SU-DHL-6 (cell line): ENCODE measurements around the gene ANKRD65.
"Not testable (repeated sequence)": the region's sequence is repeated elsewhere in the genome, so short reads cannot be mapped to it uniquely, and the experiment has no call there.

ENCODE experiments used
- H2AFZ ChIP-seq: fragments of 200-600 bp; sonication (generic); 2 replicates; pipeline ENCODE4 v1.6.1; 2014; ENCODE audit warnings: low read depth, mild to moderate bottlenecking, moderate library complexity, mixed read lengths, antibody characterized with exemption, low read length; ENCODE audit not compliant: severe bottlenecking
- H3F3A ChIP-seq: fragments of 200-600 bp; shearing (Covaris generic); 2 replicates; pipeline ENCODE4 v1.6.0; 2016; ENCODE audit warnings: antibody characterized with exemption, mild to moderate bottlenecking; ENCODE audit not compliant: insufficient read depth
- H3K27ac ChIP-seq: fragments of 200-600 bp; sonication (generic); 2 replicates; pipeline ENCODE4 v1.5.1; 2016; ENCODE audit warnings: low read depth, mild to moderate bottlenecking, low read length, moderate library complexity, mixed read lengths
- H3K27me3 ChIP-seq: fragments of 200-600 bp; sonication (generic), shearing (Covaris generic); 2 replicates; pipeline ENCODE4 v1.6.0; 2014; ENCODE audit warnings: mild to moderate bottlenecking, low read length
- H3K36me3 ChIP-seq: fragments of 200-600 bp; sonication (generic); 2 replicates; pipeline ENCODE4 v1.6.1; 2014; ENCODE audit warnings: mild to moderate bottlenecking, low read length, mixed read lengths
- H3K4me2 ChIP-seq: fragments of 300-600, 200-600 bp; shearing (Covaris generic), sonication (generic); 2 replicates; pipeline ENCODE4 v1.6.0; 2014; ENCODE audit warnings: low read length, low read depth, mild to moderate bottlenecking; ENCODE audit not compliant: poor library complexity, severe bottlenecking
- H3K4me3 ChIP-seq: fragments of 200-600 bp; sonication (generic); 2 replicates; pipeline ENCODE4 v1.5.1; 2014; ENCODE audit warnings: antibody characterized with exemption, low read length, mild to moderate bottlenecking, mixed read lengths; ENCODE audit not compliant: insufficient read depth, poor library complexity, severe bottlenecking
- H3K79me2 ChIP-seq: fragments of 200-600 bp; sonication (generic); 2 replicates; pipeline ENCODE4 v1.6.1; 2014; ENCODE audit warnings: mild to moderate bottlenecking, low read length, moderate library complexity; ENCODE audit not compliant: insufficient read depth
- H3K9ac ChIP-seq: fragments of 200-600 bp; sonication (generic); 2 replicates; pipeline ENCODE4 v1.7.0; 2014; ENCODE audit warnings: mild to moderate bottlenecking, low read length
- H3K9me2 ChIP-seq: fragments of 200-600 bp; sonication (generic); replicated peaks from 2 replicates; pipeline ENCODE4 v1.6.1; 2014; ENCODE audit warnings: low read length; ENCODE audit not compliant: insufficient read depth
- H3K9me3 ChIP-seq: fragments of 200-600 bp; sonication (generic); 2 replicates; pipeline ENCODE4 v1.6.1; 2014; ENCODE audit warnings: low read length, mixed read lengths; ENCODE audit not compliant: insufficient read depth
- H4K20me1 ChIP-seq: fragments of 200-600 bp; sonication (generic); 2 replicates; pipeline ENCODE4 v1.6.1; 2014; ENCODE audit warnings: low read depth, mild to moderate bottlenecking, antibody characterized with exemption, low read length, moderate library complexity, mixed read lengths
- CTCF ChIP-seq: fragments of 200-600 bp; sonication (generic); IDR thresholded peaks from one replicate; pipeline ENCODE4 v1.5.1; 2017; ENCODE audit warnings: antibody characterized with exemption, mild to moderate bottlenecking, low read length, moderate library complexity; ENCODE audit not compliant: insufficient read depth, poor library complexity, severe bottlenecking
- EZH2phosphoT487 ChIP-seq: fragments of 200-600 bp; sonication (generic), shearing (Covaris generic); conservative IDR thresholded peaks from 2 replicates; pipeline ENCODE4 v1.6.1; 2018; ENCODE audit warnings: mild to moderate bottlenecking, antibody characterized with exemption, low read length, moderate library complexity, mixed read lengths

ANKRD65 gene

GRCh38 chr1:1415751-1416150, 5.3 kb downstream of the ANKRD65 start:
- no peaks in the 10 kb centered on the region for H4K20me1 ChIP-seq
- H3K4me3 ChIP-seq, result no peak overlapping the region
- H3K27ac ChIP-seq, result no peak overlapping the region
- H3K4me2 ChIP-seq, result no peak overlapping the region
- H2AFZ ChIP-seq, result no peak overlapping the region
- H3K9me3 ChIP-seq, result no peaks in the 10 kb centered on the region
- no peaks in the 10 kb centered on the region for H3K36me3 ChIP-seq
- H3K27me3 ChIP-seq, result no peaks in the 10 kb centered on the region
- no peak overlapping the region for H3K9ac ChIP-seq
- no peaks in the 10 kb centered on the region for H3K79me2 ChIP-seq
- H3F3A ChIP-seq, result no peaks in the 10 kb centered on the region
- H3K9me2 ChIP-seq, result no peaks in the 10 kb centered on the region
- TF ChIP-seq EZH2phosphoT487, result no peak
- TF ChIP-seq CTCF, result no peak

- H3K27me3 ChIP-seq, H3K4me3 ChIP-seq, H2AFZ ChIP-seq, H4K20me1 ChIP-seq, H3K27ac ChIP-seq, H3F3A ChIP-seq, H3K36me3 ChIP-seq, H3K9me2 ChIP-seq, H3K4me2 ChIP-seq, H3K9ac ChIP-seq, H3K9me3 ChIP-seq: not testable (repeated sequence)
- H3K79me2 ChIP-seq, result peaks cover 21% of the 10 kb centered on the region
Observed at GRCh38 chr1:1412311-1412902, 8.7 kb downstream of the ANKRD65 start.

- Histone ChIP-seq H3K36me3 (0 out of 2 replicates have a peak, but pooled peaks cover 5% of the 10 kb centered on the region), H3K4me2 (no peak overlapping the region), H3K9ac (no peak overlapping the region), H3K4me3 (no peak overlapping the region), H4K20me1 (0 out of 2 replicates have a peak, but pooled peaks cover 7% of the 10 kb centered on the region), H3K9me2 (no peaks in the 10 kb centered on the region), H3K79me2 (peaks cover 26% of the 10 kb centered on the region), H3K27me3 (no peaks in the 10 kb centered on the region), H2AFZ (no peak overlapping the region), H3K27ac (no peak overlapping the region), H3F3A (peaks cover 6% of the 10 kb centered on the region; the same call in 1 of the 2 replicates), H3K9me3 (no peaks in the 10 kb centered on the region)
- TF ChIP-seq EZH2phosphoT487, result no peak
- TF ChIP-seq CTCF, result no peak
Observed at GRCh38 chr1:1411626-1412025, 9.4 kb downstream of the ANKRD65 start.

- not testable (repeated sequence) for H3K9ac ChIP-seq
Observed at GRCh38 chr1:1410238-1410637, 10.8 kb downstream of the ANKRD65 start.

More at GRCh38 chr1:1410238-1410637, 10.8 kb downstream of the ANKRD65 start:
- H3K9me3 ChIP-seq, H3K27ac ChIP-seq, H3K4me3 ChIP-seq, H3K27me3 ChIP-seq, H3F3A ChIP-seq, H3K36me3 ChIP-seq, H4K20me1 ChIP-seq, H3K9me2 ChIP-seq, H2AFZ ChIP-seq, H3K4me2 ChIP-seq: not testable (repeated sequence)
- peaks cover 40% of the 10 kb centered on the region for H3K79me2 ChIP-seq
